Measurements from ENCODE around the gene COBL. TPM values are rescaled to one million over a fixed set of nuclear protein-coding genes. Genes with fewer than 3 reads are reported as not detected.

COBL gene
- total and polyA plus RNA-seq, 8 donors: 7.4 to 32.0 (median 16.8) TPM

GRCh38 chr7:51020944-51021343 is 295.7 kb downstream of the COBL start:
- intact Hi-C loops (cut with DNase I): no loop called here
- Histone ChIP-seq H3K27me3 (no peaks in the 10 kb centered on the region), H3K4me3 (no peak overlapping the region), H3K36me3 (no peaks in the 10 kb centered on the region), H3K27ac (peak overlapping the region; percentile 36 to 84 (median 63)), H3K9me3 (no peaks in the 10 kb centered on the region), H3K4me1 (peaks cover 12 to 25% (median 19%) of the 10 kb centered on the region in 3 donors)
- no peak for TF ChIP-seq CTCF (IDR thresholded peaks at IDR 0.05)
- WGBS, 2 donors: 70 to 72% methylated on average over 3 of the region's 3 CpGs
- ATAC-seq: peak in 1 of 4 donors; percentile 1
- FAIRE-seq: no peak
- no peak for DNase-seq

GRCh38 chr7:51019891-51020870 is 296.4 kb downstream of the COBL start:
- H3K9me3 ChIP-seq: no peaks in the 10 kb centered on the region
- peak overlapping the region; percentile 57 to 84 (median 70) for H3K27ac ChIP-seq
- no peaks in the 10 kb centered on the region for H3K36me3 ChIP-seq
- H3K4me3 ChIP-seq: no peak overlapping the region
- intact Hi-C loops (cut with DNase I): no loop called here
- TF ChIP-seq CTCF (IDR thresholded peaks at IDR 0.05): no peak
- no peaks in the 10 kb centered on the region for H3K27me3 ChIP-seq
- WGBS, 2 donors: 40 to 41% methylated on average over 22 of the region's 22 CpGs
- peaks cover 12 to 20% (median 19%) of the 10 kb centered on the region in 3 donors for H3K4me1 ChIP-seq
- FAIRE-seq: no peak
- peak; percentile 87 to 92 (median 90) for ATAC-seq
- DNase-seq: peak; percentile 75 to 94 (median 89)

GRCh38 chr7:51019191-51019844 is 297.3 kb downstream of the COBL start:
- DNase-seq: peak in 2 of 6 donors; percentile 52 to 53
- H3K4me1 ChIP-seq: peaks cover 12 to 20% (median 19%) of the 10 kb centered on the region in 3 donors

More at GRCh38 chr7:51019191-51019844, 297.3 kb downstream of the COBL start:
- 54 to 57% methylated on average over 7 of the region's 7 CpGs for WGBS, 2 donors
- H3K36me3 ChIP-seq: no peaks in the 10 kb centered on the region
- no peak overlapping the region for H3K4me3 ChIP-seq
- peak; percentile 30 to 70 (median 61) for ATAC-seq
- no peak for FAIRE-seq
- no peak for TF ChIP-seq CTCF (IDR thresholded peaks at IDR 0.05)
- H3K9me3 ChIP-seq: no peaks in the 10 kb centered on the region
- no peaks in the 10 kb centered on the region for H3K27me3 ChIP-seq
- intact Hi-C loops (cut with DNase I): no loop called here
- H3K27ac ChIP-seq: peak overlapping the region; percentile 57 to 70 (median 70)
